GM10847 (cell line): ENCODE data around the gene MOB1B.

Experiments used
- POLR2A ChIP-seq: IDR thresholded peaks from 2 replicates; pipeline ENCODE4 v1.6.1; 2011; ENCODE audit not compliant: insufficient read length; ENCODE audit errors: extremely low read depth

Gene MOB1B

DNA sequence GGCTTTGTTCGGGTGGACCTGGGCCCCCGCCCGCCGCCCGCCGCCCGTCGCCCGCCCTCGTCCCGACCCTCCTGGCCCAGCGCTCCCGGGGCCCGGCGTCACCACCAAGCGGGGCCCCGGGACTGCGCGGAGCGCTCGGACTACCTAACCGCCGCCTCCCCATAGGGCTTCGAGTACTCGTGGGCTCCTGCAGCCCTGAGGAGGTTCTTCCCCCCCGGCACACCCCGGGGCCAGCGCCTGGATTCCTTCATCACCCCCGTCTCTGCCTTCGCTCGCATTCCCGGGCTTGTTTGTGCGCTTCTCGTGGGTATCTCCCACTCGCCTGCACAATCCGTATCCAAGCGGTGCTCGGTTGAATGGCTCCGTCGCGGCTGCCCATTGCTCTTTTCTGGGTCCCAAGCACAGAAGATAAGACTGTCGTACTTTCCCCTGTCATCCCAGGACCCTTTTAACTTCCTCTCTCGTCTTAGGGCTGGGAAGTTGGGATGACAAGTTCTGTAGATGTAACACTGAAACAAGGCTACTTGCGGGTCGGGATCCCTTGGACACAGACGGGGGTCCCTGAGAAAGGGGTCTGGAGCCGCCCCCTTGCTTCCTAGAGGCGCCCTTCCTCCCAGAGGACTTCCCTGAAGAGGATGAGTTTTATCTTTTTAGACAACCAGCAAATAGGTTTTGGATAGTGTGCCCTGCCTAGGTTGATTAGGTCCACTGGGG lies 565 bp downstream of the MOB1B start:
- TF ChIP-seq POLR2A = peak; percentile 1

DNA sequence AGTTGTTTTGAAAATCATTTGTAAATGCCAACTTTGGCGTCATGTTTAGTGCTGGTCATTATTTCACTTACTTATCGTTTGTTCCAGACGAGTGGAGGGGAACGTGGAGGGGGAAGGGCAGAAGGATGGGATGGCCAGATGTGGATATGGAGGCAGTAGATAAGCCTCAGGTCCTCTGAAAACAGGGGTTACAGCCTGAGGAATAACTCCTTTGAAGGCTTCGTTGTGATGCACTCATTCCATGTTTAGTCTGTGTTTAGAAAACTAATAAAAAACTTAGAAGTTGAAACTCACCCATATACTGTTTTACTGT lies 1.1 kb downstream of the MOB1B start:
- TF ChIP-seq POLR2A = no peak

DNA sequence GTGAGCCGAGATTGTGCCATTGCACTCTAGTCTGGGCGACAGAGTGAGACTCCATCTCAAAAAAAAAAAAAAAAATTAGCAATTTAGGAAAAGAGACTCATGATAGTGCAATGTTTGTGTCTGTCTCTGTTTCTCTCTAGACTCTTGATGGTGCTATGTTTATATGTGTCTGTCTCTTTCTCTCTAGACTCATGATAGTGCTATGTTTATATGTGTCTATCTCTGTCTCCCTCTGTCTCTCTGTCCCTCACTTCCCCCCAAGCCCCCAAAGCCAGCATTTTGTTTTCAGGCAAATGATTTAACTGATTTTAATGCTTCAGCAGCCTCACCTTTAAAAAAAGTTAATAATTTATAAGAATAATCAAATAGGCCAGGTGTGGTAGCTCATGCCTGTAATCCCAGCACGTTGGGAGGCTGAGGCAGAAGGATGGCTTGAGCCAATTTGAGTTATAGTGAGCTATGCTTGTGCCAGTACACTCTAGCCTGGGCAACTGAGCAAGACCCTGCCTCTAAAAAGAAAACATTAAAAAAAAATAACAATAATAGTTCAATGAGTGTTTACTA lies 6.9 kb downstream of the MOB1B start:
- no peak for TF ChIP-seq POLR2A

DNA sequence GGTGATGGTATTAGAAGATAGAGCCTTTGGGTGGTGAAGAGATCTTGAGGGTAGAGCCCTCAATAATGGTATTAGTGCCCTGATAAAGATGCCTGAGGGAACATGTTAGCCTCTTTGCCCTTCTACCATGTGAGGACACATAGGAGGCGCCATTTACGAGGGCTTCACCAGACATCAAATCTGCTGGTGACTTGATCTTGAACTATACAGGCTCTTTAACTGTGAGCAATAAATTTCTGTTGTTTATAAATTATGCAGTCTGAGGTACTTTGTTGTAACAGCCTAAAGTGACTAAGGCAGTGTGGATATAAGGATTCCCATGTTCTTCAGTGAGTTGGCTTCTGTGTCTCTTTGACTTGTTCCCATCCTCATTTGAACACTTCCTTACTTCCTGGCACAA lies 11.8 kb downstream of the MOB1B start:
- no peak for TF ChIP-seq POLR2A

DNA sequence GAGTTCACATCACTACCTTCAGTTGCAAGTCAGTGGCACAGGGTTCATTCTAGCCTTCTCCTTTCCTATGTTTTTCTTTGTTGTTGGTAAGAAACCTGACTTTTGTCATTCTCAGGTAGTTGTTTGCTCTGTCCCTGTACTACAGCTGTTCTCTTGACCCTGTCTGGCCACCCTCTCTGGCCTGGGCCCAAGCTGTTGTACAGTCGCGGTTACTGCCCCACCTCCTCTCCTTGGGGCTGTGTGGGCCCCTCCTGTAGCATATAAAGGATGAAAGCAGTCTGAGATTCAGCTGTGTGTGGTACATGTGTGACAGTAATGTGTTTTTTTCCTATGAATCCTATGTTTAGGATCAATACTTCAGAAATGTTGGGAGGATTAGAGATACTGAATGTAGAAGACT lies 12.5 kb downstream of the MOB1B start:
- TF ChIP-seq POLR2A = no peak

DNA sequence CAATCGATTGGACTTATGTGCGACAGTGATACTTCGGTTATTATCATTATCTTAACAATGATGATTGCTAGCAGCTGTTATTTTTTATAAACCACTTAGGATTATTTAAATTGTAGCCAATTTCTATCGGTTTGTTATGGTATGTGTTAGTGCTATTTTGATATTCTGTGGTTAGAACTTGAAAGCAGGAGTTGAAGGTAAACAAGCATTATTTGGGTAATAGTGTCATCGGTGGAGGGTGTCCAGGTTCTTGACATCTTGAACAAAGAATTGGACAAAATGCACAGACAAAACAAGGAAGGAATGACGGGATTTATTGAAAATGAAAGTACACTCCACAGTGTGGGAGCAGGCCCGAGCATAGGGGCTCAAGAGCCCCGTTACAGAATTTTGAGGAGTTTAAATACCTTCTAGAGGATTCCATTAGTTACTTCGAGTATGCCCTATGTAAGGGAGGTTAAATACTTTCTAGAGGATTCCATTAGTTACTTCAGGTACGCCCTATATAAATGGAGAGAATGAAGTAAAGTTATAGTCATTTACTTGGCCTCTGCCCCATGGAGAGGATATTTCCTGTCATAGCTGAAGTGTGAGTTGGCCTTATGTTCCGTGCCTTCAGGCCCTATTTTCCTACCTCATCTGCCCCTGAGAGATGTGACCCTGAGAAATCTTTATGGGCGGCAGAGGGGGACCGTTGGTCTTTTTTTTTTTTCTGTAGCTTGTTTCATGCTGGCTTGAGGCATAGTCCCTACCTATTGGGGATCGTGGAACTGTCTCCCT lies 13.1 kb downstream of the MOB1B start:
- TF ChIP-seq POLR2A = no peak

DNA sequence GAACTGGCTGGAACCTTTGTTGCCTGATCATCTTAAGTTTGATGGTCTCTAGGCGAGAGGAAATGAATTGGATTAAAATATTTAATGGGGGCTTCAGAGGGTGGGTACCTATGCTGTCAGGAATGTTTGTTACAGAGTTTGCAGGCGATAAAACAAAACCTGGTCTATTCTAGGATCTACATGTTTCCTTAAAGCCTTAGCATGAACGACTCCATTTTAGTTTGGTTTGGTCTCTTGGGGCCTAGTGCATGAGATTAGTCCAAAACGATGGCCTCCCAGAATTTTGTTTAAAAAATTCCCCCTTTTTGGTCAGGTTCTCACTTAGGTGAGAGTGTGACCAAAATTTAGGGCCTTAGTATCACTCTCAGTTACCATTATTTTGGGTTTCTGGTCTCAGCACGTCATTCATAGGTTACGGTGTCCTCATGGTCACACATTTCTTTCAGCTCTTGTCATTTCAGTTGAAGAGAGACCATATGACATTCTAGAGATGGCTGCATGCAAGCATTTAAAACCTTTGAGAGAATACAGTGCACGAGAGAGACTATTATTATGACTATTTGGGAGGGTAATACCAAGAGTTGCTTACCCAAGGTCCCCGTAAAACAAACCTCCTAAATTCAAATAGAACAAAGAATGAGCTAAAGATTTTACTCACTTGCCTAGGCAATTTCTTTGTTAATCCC lies 13.8 kb downstream of the MOB1B start:
- TF ChIP-seq POLR2A = no peak

DNA sequence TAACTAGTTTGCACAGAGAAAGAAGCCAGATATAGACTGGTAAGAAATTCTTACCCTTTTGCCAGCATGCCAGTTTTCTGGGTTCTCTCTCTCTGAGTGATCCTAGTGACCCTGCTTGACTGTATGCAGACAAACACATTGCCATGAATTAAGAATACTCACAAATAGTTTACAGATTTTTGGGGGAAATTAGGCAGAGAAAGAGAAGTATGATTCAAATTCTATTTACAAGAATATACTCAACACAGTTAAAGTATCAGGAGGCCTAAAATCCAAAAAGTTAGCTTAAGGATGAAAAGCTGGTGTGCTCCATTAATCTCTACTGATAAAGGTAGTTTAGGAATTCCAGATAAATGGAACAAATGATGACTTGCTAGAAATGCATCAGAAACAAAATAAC lies 18.4 kb downstream of the MOB1B start:
- TF ChIP-seq POLR2A = no peak

DNA sequence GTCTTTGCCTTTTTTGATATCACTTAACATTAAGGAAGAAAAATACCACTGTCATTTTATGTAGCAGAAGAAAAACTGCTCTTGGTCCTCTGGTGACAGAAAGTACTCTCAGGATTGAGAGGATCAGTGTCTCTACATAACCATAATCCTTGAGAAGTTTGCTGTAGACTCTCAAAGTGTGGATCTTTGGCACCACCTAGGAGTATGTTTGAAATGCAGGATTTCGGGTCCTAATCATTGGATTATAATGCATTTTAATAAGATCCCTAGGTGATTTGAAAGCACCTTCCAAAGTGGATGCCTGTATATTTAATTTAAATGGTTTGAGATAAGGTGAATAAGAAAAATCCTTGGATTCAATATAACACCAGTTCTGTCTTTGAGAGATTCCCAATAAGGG lies 23.2 kb downstream of the MOB1B start:
- TF ChIP-seq POLR2A = no peak

DNA sequence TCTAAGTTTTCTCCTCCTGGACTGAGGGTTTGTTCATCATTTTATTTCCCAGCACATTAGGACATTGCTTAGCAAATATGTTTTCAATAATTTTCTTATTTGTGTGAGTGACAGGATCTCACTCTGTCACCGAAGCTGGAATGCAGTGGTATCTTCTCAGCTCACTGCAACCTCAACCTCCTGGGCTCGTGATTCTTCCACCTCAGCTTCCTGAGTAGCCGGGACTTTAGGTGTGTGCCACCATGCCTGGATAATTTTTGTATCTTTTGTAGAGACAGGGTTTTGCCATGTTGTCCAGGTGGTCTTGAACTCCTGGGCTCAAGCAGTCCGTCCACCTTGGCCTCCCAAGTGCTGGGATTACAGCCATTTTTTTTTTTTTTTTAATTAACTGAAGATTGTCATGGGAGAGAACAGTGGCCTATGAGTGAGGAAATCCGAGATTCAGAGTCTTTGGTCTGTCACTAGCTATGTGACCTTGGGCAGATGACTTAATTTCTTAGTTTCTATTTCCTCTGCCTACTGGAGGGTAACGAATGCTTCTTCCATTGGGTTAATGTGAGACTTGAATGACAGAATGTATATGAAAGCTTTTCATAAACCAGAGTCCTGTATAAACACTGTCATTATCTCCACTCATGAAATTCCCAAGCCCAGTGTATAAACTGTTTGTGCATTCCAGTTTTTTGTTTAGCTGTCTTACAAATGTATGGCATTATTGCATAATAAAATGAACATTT lies 23.9 kb downstream of the MOB1B start:
- TF ChIP-seq POLR2A = no peak

DNA sequence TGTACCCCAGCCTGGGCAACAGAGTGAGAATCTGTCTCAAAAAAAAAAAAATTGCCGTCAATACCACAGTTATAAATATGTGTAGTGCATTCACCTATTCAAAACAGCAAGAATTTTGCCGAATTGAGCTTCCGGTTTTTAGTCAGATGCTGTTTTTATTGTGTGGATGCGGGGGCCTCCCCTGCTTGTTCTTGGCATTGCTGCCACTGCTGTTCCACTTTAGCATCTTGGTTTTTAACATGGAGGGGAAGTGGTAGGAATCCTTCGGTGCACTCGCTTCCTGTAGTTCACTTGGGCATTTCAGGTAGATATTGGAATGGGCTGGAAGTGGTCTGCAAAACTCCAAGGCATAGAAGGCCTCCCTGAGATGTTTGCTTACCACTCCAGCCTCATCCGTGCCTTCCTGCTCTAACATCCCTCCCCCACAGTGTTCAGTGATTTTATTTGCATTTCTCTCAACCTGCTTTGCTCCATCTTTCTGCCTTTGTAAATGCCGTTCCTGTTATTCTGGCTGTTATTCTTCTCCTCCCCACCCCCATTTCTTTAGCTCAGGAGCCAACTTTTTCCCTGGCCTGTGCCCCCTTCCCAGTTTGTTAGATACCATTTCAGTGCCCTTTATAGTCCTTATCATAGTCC lies 25.5 kb downstream of the MOB1B start:
- TF ChIP-seq POLR2A = no peak

DNA sequence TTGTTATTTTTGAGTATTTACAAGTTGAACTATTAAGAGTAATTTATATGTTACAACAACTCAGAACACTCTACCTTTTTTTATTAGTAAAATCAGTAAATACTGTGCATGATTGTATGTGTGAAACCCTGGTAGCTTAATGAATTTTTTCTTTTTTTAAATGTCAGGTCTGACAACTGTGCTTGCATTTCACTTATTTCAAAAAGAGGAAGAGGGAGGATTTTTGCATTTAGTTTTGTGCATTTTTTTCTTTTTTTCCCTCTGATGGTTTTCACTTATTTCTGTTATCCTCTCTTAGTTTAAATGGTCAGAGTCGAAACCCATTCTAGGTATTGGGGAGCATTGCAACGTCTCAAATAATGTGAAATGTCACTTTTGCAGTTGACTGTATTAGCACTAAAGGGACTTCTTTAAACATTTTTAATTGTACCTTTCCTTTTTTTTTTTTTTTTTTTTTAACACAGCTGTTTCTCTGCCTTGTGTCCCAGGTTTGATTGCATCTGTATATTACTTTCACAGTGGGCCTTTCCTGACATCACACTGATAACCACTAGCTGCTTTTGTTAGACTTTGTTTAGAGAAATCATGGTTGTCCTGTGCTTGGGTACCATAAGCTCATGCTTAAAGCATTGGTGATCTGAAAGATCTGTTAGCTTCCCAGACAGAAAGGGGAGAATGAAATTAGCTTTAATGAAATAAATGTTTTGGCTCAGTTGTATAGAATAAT lies 28.5 kb downstream of the MOB1B start:
- no peak for TF ChIP-seq POLR2A

DNA sequence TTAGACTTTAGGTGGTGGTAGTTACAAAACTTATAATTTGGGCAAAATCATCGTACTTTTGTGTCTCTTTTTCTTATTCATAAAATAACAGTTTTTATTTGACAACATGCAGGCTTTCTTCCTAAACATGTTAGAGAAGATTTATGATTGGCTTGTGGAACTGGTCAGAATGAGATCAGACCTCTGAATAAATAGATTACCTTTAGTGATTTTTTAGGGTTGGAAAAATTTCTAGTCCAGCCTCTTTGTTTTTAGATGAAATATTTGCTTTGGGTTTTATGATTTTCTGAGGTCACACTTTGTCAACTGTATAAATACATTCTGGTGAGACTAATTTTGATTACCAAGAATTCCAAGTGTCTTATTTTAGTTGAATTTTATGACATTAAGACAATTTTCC lies 29.2 kb downstream of the MOB1B start:
- TF ChIP-seq POLR2A = no peak

DNA sequence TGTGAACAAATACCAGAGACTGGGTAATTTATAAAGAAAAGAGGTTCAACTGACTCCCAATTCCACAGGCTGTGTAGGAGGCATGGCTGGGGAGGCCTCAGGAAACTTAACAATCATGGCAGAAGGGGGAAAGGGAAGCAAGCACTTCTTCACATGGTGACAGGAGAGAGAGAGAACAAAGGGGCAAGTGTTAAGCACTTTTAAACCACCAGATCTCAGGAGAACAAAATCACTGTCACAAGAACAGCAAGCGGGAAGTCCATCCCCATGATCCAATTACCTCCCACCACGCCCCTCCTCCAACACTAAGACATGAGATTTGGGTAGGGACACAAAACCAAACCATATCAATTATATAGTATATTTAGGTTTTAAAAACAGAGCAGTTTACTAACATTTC lies 30.8 kb downstream of the MOB1B start:
- TF ChIP-seq POLR2A = no peak
